Measurements from ENCODE around the gene MTFMT. TPM values are rescaled to one million over a fixed set of nuclear protein-coding genes. Genes with fewer than 3 reads are reported as not detected.
"Not testable (repeated sequence)": the region's sequence is repeated elsewhere in the genome, so short reads cannot be mapped to it uniquely, and the experiment has no call there.

Gene MTFMT
- total RNA-seq, 1 donor = 7.8 TPM

- peaks cover 16% of the 10 kb centered on the region for H3K4me1 ChIP-seq (ENCODE audit: insufficient read depth, low read length)
- H3K27me3 ChIP-seq (ENCODE audit: insufficient read depth, low read length) = peaks cover 2% of the 10 kb centered on the region
- H3K9me3 ChIP-seq (ENCODE audit: low read depth, low read length) = no peaks in the 10 kb centered on the region
- H3K4me3 ChIP-seq (ENCODE audit: low read length) = no peak overlapping the region
Measured at GRCh38 chr15:65033659-65034269, 4.3 kb upstream of the MTFMT start.

- Histone ChIP-seq H3K4me3 (ENCODE audit: low read length) (no peak overlapping the region), H3K4me1 (ENCODE audit: insufficient read depth, low read length) (peaks cover 24% of the 10 kb centered on the region), H3K27me3 (ENCODE audit: insufficient read depth, low read length) (peaks cover 2% of the 10 kb centered on the region), H3K9me3 (ENCODE audit: low read depth, low read length) (no peaks in the 10 kb centered on the region)
Measured at GRCh38 chr15:65032801-65033537, 3.5 kb upstream of the MTFMT start.

GRCh38 chr15:65029736-65030208 is 333 bp upstream of the MTFMT start:
- Histone ChIP-seq H3K4me1 (ENCODE audit: insufficient read depth, low read length) (peaks cover 33% of the 10 kb centered on the region), H3K9me3 (ENCODE audit: low read depth, low read length) (no peaks in the 10 kb centered on the region), H3K27me3 (ENCODE audit: insufficient read depth, low read length) (peaks cover 2% of the 10 kb centered on the region), H3K4me3 (ENCODE audit: low read length) (peak overlapping the region; percentile 87)

- Histone ChIP-seq H3K9me3 (ENCODE audit: low read depth, low read length) (no peaks in the 10 kb centered on the region), H3K4me3 (ENCODE audit: low read length) (peak overlapping the region; percentile 87), H3K27me3 (ENCODE audit: insufficient read depth, low read length) (peaks cover 2% of the 10 kb centered on the region), H3K4me1 (ENCODE audit: insufficient read depth, low read length) (peaks cover 28% of the 10 kb centered on the region)
Measured at GRCh38 chr15:65028338-65028737, 1.1 kb downstream of the MTFMT start.

GRCh38 chr15:65027593-65027992 is 1.8 kb downstream of the MTFMT start:
- Histone ChIP-seq H3K4me1 (ENCODE audit: insufficient read depth, low read length) (peaks cover 22% of the 10 kb centered on the region), H3K4me3 (ENCODE audit: low read length) (no peak overlapping the region), H3K9me3 (ENCODE audit: low read depth, low read length) (no peaks in the 10 kb centered on the region), H3K27me3 (ENCODE audit: insufficient read depth, low read length) (peaks cover 2% of the 10 kb centered on the region)

- H3K4me1 ChIP-seq (ENCODE audit: insufficient read depth, low read length) = peaks cover 22% of the 10 kb centered on the region
- H3K27me3 ChIP-seq (ENCODE audit: insufficient read depth, low read length) = no peaks in the 10 kb centered on the region
- no peak overlapping the region for H3K4me3 ChIP-seq (ENCODE audit: low read length)
- no peaks in the 10 kb centered on the region for H3K9me3 ChIP-seq (ENCODE audit: low read depth, low read length)
Measured at GRCh38 chr15:65026756-65027155, 2.7 kb downstream of the MTFMT start.

GRCh38 chr15:65021488-65021887 is 8.0 kb downstream of the MTFMT start:
- Histone ChIP-seq H3K27me3 (ENCODE audit: insufficient read depth, low read length) (no peaks in the 10 kb centered on the region), H3K9me3 (ENCODE audit: low read depth, low read length) (no peaks in the 10 kb centered on the region), H3K4me3 (ENCODE audit: low read length) (no peak overlapping the region), H3K4me1 (ENCODE audit: insufficient read depth, low read length) (no peaks in the 10 kb centered on the region)

GRCh38 chr15:65020419-65020818 is 9.0 kb downstream of the MTFMT start:
- Histone ChIP-seq H3K9me3 (ENCODE audit: low read depth, low read length) (no peaks in the 10 kb centered on the region), H3K4me1 (ENCODE audit: insufficient read depth, low read length) (no peaks in the 10 kb centered on the region), H3K4me3 (ENCODE audit: low read length) (no peak overlapping the region), H3K27me3 (ENCODE audit: insufficient read depth, low read length) (no peaks in the 10 kb centered on the region)

GRCh38 chr15:65011198-65011597 is 18.2 kb downstream of the MTFMT start:
- not testable (repeated sequence) for H3K27me3 ChIP-seq (ENCODE audit: insufficient read depth, low read length); H3K4me1 ChIP-seq (ENCODE audit: insufficient read depth, low read length)

GRCh38 chr15:65008983-65009382 is 20.5 kb downstream of the MTFMT start:
- Histone ChIP-seq H3K9me3 (ENCODE audit: low read depth, low read length) (no peaks in the 10 kb centered on the region), H3K4me3 (ENCODE audit: low read length) (no peak overlapping the region), H3K27me3 (ENCODE audit: insufficient read depth, low read length) (no peaks in the 10 kb centered on the region), H3K4me1 (ENCODE audit: insufficient read depth, low read length) (peaks cover 5% of the 10 kb centered on the region)

More at GRCh38 chr15:65011198-65011597, 18.2 kb downstream of the MTFMT start:
- not testable (repeated sequence) for H3K4me3 ChIP-seq (ENCODE audit: low read length); H3K9me3 ChIP-seq (ENCODE audit: low read depth, low read length)

- Histone ChIP-seq H3K4me3 (ENCODE audit: low read length) (no peak overlapping the region), H3K27me3 (ENCODE audit: insufficient read depth, low read length) (no peaks in the 10 kb centered on the region), H3K9me3 (ENCODE audit: low read depth, low read length) (no peaks in the 10 kb centered on the region), H3K4me1 (ENCODE audit: insufficient read depth, low read length) (peaks cover 5% of the 10 kb centered on the region)
Measured at GRCh38 chr15:65006876-65007275, 22.6 kb downstream of the MTFMT start.

- Histone ChIP-seq H3K4me1 (ENCODE audit: insufficient read depth, low read length) (no peaks in the 10 kb centered on the region), H3K9me3 (ENCODE audit: low read depth, low read length) (no peaks in the 10 kb centered on the region)
Measured at GRCh38 chr15:65004993-65005392, 24.4 kb downstream of the MTFMT start.

GRCh38 chr15:64997745-64998375 is 31.6 kb downstream of the MTFMT start:
- H3K4me3 ChIP-seq (ENCODE audit: low read length) = no peak overlapping the region
- no peaks in the 10 kb centered on the region for H3K27me3 ChIP-seq (ENCODE audit: insufficient read depth, low read length)
- H3K9me3 ChIP-seq (ENCODE audit: low read depth, low read length) = no peaks in the 10 kb centered on the region
- H3K4me1 ChIP-seq (ENCODE audit: insufficient read depth, low read length) = no peaks in the 10 kb centered on the region

More at GRCh38 chr15:65004993-65005392, 24.4 kb downstream of the MTFMT start:
- Histone ChIP-seq H3K27me3 (ENCODE audit: insufficient read depth, low read length) (no peaks in the 10 kb centered on the region), H3K4me3 (ENCODE audit: low read length) (no peak overlapping the region)

- H3K4me1 ChIP-seq (ENCODE audit: insufficient read depth, low read length) = no peaks in the 10 kb centered on the region
- no peak overlapping the region for H3K4me3 ChIP-seq (ENCODE audit: low read length)
- no peaks in the 10 kb centered on the region for H3K9me3 ChIP-seq (ENCODE audit: low read depth, low read length)
- no peaks in the 10 kb centered on the region for H3K27me3 ChIP-seq (ENCODE audit: insufficient read depth, low read length)
Measured at GRCh38 chr15:64997066-64997465, 32.4 kb downstream of the MTFMT start.

- Histone ChIP-seq H3K4me3 (ENCODE audit: low read length) (no peak overlapping the region), H3K27me3 (ENCODE audit: insufficient read depth, low read length) (no peaks in the 10 kb centered on the region), H3K9me3 (ENCODE audit: low read depth, low read length) (no peaks in the 10 kb centered on the region), H3K4me1 (ENCODE audit: insufficient read depth, low read length) (peaks cover 15% of the 10 kb centered on the region)
Measured at GRCh38 chr15:64993290-64993689, 36.1 kb downstream of the MTFMT start.
